Measurements from ENCODE around the gene LDHAL6A.

The LDHAL6A gene

DNA sequence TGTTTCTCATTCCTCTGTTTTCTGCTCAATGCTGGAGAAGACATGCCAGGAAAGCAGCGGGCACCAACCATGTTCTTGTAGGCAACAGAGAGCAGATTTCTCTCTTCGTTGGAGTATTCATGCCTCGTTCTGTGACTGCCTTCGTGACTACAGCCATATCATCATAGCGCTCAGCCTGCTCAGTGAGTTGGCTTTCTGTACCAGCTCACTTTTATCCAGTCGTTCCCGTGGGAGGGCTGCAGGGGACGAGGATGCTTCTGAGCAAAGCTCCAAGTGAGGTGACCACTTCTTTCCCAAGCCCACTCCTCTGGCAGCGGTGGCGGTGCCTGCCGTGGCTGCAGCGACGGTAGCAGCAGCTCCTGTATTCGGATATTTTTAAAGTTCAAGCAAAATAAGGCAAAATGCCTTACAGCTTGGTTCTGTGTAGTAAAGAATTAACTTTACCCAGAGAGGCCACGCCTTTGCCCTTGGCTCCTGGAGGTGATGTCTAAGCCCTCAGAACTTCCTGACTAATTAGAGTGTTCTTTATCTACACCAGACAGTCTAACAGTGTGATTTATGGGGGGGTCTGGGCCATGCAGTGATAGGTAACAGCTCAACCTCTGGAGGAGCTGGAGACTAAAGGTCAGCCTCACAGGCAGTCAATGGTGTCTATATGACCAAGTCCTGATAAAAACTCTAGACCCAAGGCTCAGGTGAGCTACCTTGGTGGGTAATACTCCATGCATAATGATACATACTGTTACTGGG lies 35.3 kb downstream of the LDHAL6A start:
- no peak for DNase-seq

- DNase-seq, result no peak
These were observed 36.3 kb downstream of the LDHAL6A start for GRCh38 chr11:18491924-18492323.

DNA sequence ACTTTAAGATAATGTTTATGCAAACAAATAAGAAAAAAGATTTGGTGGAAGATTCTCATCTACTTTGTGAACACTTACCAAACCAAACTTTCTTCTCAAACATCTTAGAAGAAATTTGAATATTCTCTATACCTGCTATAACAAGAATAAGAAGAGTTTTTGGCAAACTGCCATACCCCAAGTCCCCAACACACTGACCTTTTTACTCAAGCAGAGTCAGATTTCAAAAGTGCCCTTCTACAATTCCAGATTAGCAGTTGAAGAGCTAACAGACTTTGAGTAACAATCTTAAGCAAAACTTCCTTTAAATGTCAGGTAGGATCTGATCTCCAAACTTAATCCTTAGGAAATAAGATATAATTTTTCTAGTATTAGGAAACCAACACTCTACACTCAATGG lies 37.2 kb downstream of the LDHAL6A start:
- no peak for DNase-seq

DNA sequence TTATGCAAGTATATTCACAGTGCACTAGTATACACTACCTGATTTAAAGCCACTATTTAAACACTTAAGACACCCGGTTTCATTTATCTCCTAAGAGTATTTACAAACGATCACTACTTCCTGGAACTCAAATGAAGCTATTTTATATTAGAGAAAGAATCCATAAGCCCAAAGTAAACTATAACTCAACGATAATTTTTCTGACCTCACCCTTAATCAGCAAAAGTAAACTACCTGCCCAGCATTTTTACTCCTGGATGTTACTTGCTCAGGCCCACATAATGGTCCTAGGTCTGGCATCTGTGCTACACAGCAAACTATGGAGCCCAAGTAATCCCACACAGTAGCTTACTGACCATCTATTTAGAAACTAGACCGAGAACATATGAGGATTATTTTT lies 37.7 kb downstream of the LDHAL6A start:
- no peak for DNase-seq

DNA sequence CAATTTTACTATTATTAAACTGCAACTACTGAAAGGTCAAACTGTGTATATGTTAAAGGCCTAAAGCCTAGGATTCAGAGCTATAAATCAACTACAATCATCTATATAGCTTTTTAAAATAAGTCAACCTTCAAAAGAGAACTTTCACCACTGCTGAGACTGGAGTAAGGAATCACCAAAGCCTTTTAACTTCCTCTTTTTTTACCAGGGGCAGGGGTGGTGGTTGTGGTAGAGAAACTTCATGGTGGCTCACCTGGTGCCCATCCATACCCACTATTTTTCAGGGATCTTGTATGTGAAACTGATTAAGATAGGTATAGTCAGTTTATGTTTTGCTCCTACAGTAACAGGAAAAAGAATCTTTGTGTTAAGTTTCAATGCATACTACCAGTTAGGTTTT lies 39.6 kb downstream of the LDHAL6A start:
- DNase-seq, result no peak

- DNase-seq, result no peak
These were observed 40.0 kb downstream of the LDHAL6A start for GRCh38 chr11:18495703-18496102.

- DNase-seq, result no peak
These were observed 42.4 kb downstream of the LDHAL6A start for GRCh38 chr11:18498039-18498438.

DNA sequence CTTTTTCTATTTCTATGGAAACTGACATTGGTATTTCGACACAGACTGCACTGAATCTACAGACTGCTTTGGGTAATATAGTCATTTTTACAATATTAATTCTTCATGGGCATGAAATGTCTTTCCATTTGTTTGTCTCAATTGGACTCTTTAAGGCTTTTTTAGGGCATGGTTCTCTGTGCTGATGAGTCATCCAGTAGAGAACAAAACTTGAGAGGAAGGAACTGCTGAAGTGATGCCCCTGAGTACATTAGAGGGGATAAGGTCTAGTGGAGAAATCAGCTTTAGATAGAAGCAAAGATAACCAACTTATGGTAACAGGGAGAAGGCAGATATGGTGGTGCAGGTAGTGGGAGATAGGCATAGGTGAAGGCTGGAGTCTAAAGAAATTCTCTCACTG lies 46.0 kb downstream of the LDHAL6A start:
- DNase-seq, result no peak

GRCh38 chr11:18502352-18502751 lies 46.7 kb downstream of the LDHAL6A start:
- no peak for DNase-seq

DNA sequence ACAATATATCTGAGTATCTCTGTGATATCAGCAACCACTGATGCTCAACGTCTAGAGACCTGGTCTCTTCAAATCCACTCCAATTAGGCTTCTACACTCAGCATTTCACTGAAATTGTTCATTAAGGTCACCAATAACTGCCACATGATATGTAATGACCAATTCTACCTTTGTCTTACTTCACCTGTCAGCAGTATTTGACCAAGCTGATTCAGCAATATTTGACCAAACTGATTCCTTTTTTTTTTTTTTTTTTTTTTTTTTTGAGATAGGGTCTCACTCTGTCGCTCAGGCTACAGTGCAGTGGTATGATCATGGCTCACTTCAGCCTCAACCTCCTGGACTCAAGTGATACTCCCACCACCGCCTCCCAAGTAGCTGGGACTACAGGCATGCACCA lies 65.5 kb downstream of the LDHAL6A start:
- DNase-seq, result no peak

DNA sequence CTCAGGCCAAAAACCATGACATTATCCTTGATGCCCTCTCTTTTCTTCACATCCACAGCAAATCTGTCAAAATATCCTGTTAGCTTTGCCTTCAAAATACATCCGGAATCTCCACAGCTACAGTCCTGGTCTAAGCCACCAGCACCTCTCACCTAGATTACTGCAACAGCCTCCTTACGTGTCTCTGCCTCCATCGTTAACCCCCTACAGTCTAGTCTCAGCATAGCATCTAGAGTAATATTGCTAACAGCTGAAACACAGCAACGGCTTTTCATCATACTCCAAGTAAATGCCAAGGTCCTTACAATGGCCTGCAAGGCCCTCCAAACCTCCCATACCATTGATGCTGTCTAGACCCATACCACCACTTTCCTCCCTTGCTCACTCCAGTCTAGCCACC lies 66.7 kb downstream of the LDHAL6A start:
- peak; percentile 18 for DNase-seq

GRCh38 chr11:18523084-18523483 lies 67.4 kb downstream of the LDHAL6A start:
- DNase-seq, result no peak

DNA sequence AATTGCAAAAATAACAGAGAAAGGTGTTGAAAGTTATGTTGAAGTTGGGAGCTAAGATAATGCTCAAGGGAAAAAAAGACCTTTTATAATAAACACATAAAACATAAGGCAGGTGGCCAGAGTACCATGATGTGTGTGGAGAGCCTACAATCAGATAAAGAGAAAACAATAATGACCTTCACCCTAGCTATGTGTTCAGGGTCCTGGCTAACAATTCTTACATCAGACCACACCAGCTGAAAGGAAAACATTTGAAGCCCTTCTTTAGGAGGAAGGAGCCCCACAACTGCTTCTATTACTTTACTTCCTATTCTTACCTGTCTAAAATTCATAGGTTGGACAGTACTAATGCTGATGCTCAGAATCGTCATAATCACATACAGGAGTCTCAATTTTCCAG lies 68.6 kb downstream of the LDHAL6A start:
- no peak for DNase-seq

- DNase-seq, result no peak
These were observed 70.5 kb downstream of the LDHAL6A start for GRCh38 chr11:18526130-18526520.

- DNase-seq, result peak; percentile 95
These were observed 71.1 kb downstream of the LDHAL6A start, which contains the start of gene TSG101 for GRCh38 chr11:18526521-18527296. Gene TSG101, minus strand, starts transcription at chr11:18526942. Its CDS starts 126 bp downstream, at chr11:18526816.

DNA sequence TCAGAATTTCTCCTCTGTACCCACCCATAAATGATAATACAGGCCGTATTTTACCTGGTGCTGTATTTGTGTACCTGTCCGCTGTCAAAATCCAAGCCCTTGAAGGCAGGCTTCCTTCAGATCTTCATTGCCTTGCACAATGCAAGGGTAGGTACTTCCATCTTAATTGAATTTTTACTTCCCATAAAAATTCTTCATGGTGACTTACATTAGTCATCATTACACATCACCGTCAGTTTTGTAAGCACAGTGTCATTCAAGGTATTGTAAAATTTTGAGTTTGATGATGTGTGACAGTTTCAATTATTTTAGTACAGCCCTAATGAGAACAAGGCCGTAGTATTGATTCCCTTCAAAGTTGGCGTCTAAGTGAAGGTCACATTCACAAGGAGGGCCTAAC lies 71.9 kb downstream of the LDHAL6A start:
- DNase-seq, result peak; percentile 31

Data from CD4-positive, alpha-beta T cell treated with Interleukin-10 for 1 hour (primary cell).